HFFc6 (cell line): ENCODE data around the gene ROBO1. TPM values are rescaled to one million over a fixed set of nuclear protein-coding genes. Genes with fewer than 3 reads are reported as not detected.

Source experiments
- DNase-seq: peaks from one replicate; pipeline ENCODE4 v3.0.0-alpha.2; 2018
- H3K27ac Mint-ChIP-seq: 2 replicates; pipeline ENCODE4 v1.8.0; 2020; ENCODE audit warnings: mild to moderate bottlenecking, mixed read lengths
- H3K27me3 Mint-ChIP-seq: 2 replicates; pipeline ENCODE4 v1.8.0; 2021; ENCODE audit warnings: mild to moderate bottlenecking, moderate library complexity, mixed read lengths; ENCODE audit not compliant: insufficient read depth
- H3K36me3 Mint-ChIP-seq: 2 replicates; pipeline ENCODE4 v1.8.0; 2021; ENCODE audit warnings: low read depth, mixed read lengths
- H3K4me1 Mint-ChIP-seq: 2 replicates; pipeline ENCODE4 v1.8.0; 2020; ENCODE audit warnings: low read depth, mixed read lengths
- H3K4me3 Mint-ChIP-seq: 2 replicates; pipeline ENCODE4 v1.8.0; 2020; ENCODE audit warnings: mild to moderate bottlenecking, moderate library complexity, mixed read lengths
- H3K9me3 Mint-ChIP-seq: 2 replicates; pipeline ENCODE4 v1.8.0; 2020; ENCODE audit warnings: mild to moderate bottlenecking, mixed read lengths
- total RNA-seq, 6 experiments: library from RNA; stranded (reverse); fragmentation: NEBNext Ultra II Directional; extraction: Animal tissue kit (Norgen Biotek cat#: 25700); gene quantifications; 2 replicates in 1 of 6; 3 replicates in 5 of 6; pipeline ENCODE4 v1.2.3, GENCODE V29; 2021
- TF ChIP-seq, protein P1 (sequence below): fragments of 200-600 bp; sonication (generic); IDR thresholded peaks from 2 replicates; pipeline ENCODE4 v1.5.0; 2021; ENCODE audit warnings: antibody characterized with exemption, mild to moderate bottlenecking

ROBO1 gene
- total RNA-seq, 6 experiments from 2014 or later, result 38.7 to 51.3 (median 41.7) TPM

GRCh38 chr3:78927759-78928158 is 840.0 kb downstream of the ROBO1 start:
- no peaks in the 10 kb centered on the region for H3K27me3 Mint-ChIP-seq
- no peak overlapping the region for H3K27ac Mint-ChIP-seq
- TF ChIP-seq, protein P1, sequence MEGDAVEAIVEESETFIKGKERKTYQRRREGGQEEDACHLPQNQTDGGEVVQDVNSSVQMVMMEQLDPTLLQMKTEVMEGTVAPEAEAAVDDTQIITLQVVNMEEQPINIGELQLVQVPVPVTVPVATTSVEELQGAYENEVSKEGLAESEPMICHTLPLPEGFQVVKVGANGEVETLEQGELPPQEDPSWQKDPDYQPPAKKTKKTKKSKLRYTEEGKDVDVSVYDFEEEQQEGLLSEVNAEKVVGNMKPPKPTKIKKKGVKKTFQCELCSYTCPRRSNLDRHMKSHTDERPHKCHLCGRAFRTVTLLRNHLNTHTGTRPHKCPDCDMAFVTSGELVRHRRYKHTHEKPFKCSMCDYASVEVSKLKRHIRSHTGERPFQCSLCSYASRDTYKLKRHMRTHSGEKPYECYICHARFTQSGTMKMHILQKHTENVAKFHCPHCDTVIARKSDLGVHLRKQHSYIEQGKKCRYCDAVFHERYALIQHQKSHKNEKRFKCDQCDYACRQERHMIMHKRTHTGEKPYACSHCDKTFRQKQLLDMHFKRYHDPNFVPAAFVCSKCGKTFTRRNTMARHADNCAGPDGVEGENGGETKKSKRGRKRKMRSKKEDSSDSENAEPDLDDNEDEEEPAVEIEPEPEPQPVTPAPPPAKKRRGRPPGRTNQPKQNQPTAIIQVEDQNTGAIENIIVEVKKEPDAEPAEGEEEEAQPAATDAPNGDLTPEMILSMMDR, result no peak
- H3K9me3 Mint-ChIP-seq, result no peaks in the 10 kb centered on the region
- peaks cover 12% of the 10 kb centered on the region for H3K4me1 Mint-ChIP-seq
- no peaks in the 10 kb centered on the region for H3K36me3 Mint-ChIP-seq
- H3K4me3 Mint-ChIP-seq, result no peak overlapping the region
- no peak for DNase-seq

DNA sequence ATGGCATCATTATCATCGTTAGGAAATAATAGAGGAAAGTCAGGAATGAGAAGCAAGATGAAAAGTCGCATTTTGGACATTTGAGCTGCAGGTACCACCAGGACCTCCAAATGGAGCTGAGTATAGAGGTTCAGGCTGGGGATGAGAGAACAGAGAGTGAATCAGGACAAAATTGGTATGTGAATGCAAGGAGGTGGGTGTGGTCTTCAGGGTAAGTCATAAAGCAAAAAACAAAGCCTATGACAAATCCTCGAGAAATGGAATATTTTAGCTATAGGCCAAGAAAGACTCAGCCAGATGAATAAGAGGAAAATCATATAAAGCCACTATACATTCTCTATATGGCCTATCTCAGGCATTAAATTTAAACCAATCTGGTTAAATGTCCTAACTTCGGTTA is 841.3 kb downstream of the ROBO1 start:
- H3K36me3 Mint-ChIP-seq, result no peaks in the 10 kb centered on the region
- no peak for DNase-seq
- peaks cover 12% of the 10 kb centered on the region for H3K4me1 Mint-ChIP-seq
- H3K9me3 Mint-ChIP-seq, result no peaks in the 10 kb centered on the region
- no peak overlapping the region for H3K4me3 Mint-ChIP-seq
- TF ChIP-seq, protein P1, result no peak
- no peaks in the 10 kb centered on the region for H3K27me3 Mint-ChIP-seq
- no peak overlapping the region for H3K27ac Mint-ChIP-seq

DNA sequence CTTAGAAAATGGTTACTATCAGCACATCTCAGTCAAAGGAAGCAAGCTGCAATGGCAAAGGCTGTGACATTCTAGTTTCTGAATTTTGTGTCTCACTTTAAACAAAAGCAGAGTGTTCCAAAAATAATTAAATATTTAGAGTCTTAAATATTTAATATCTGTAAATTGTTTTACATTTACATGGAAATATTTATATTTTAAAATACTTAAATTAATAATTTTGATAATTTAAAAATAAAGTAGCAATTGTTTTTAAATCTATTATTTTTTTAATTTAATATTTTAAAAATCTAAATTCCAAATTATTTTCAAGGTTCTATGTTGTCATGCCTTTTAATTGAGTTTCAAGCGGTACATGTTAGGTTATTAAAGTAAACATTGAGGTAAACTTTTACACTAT is 843.1 kb downstream of the ROBO1 start:
- TF ChIP-seq, protein P1, result no peak
- H3K4me1 Mint-ChIP-seq, result peaks cover 13% of the 10 kb centered on the region
- no peaks in the 10 kb centered on the region for H3K27me3 Mint-ChIP-seq

GRCh38 chr3:78919021-78919755 is 848.6 kb downstream of the ROBO1 start:
- Mint-ChIP-seq H3K9me3 (no peaks in the 10 kb centered on the region), H3K4me1 (peaks cover 22% of the 10 kb centered on the region), H3K27me3 (no peaks in the 10 kb centered on the region), H3K27ac (peak overlapping the region; percentile 74), H3K36me3 (no peaks in the 10 kb centered on the region), H3K4me3 (peak overlapping the region; percentile 9; the same call in 1 of the 2 replicates)
- TF ChIP-seq, protein P1, result no peak
- DNase-seq, result peak; percentile 80

More for the DNA sequence above, 843.1 kb downstream of the ROBO1 start:
- Mint-ChIP-seq H3K9me3 (no peaks in the 10 kb centered on the region), H3K4me3 (no peak overlapping the region), H3K36me3 (no peaks in the 10 kb centered on the region), H3K27ac (no peak overlapping the region)
- no peak for DNase-seq

DNA sequence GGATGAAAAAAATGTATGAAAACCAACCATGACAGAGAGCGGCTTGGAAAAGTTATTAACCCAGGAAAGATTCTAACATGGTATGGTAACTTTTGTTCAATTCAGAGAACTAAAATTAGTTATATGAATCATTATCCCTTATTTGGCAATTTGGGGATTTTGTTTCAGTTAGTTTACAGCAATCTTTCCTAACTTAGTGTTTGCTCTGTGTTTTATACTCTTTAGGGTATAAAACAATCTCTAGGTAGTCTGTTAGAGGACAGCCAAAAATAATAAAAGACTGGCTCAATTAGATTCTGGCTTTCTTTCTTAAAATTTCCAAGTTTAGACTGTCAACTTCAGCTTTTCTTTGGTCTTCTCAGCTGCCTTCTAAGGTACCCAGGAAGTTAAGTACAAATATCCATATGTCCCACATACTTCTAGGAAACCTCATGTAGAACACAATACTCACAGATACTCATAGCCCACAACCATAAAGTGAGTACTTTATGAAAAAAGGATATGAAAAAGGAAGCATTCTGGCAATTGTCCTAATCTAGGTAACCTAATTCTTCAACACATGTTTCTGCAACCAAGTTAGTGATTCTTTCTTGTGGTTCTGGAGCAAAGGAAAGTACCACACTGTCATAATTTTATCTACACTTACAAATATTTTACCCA is 849.3 kb downstream of the ROBO1 start:
- TF ChIP-seq, protein P1, result no peak
- no peaks in the 10 kb centered on the region for H3K36me3 Mint-ChIP-seq
- no peak for DNase-seq
- no peaks in the 10 kb centered on the region for H3K9me3 Mint-ChIP-seq
- peaks cover 22% of the 10 kb centered on the region for H3K4me1 Mint-ChIP-seq
- H3K27me3 Mint-ChIP-seq, result no peaks in the 10 kb centered on the region
- peak overlapping the region; percentile 9; the same call in 1 of the 2 replicates for H3K4me3 Mint-ChIP-seq
- H3K27ac Mint-ChIP-seq, result peak overlapping the region; percentile 74
